Hepatocyte (in vitro differentiated cells): Measurements from ENCODE around the gene KNSTRN. TPM values are rescaled to one million over a fixed set of nuclear protein-coding genes. Genes with fewer than 3 reads are reported as not detected.

ENCODE experiments used
- DNase-seq: peaks from one replicate; pipeline ENCODE4 v3.0.0-alpha.2; 2016; ENCODE audit warnings: low spot score
- H2AFZ ChIP-seq: fragments of 200-600 bp; sonication (generic); 2 replicates; pipeline ENCODE4 v1.6.0; 2016; ENCODE audit warnings: antibody characterized with exemption, mild to moderate bottlenecking
- H3K27ac ChIP-seq: fragments of 200-600 bp; sonication (generic); 2 replicates; pipeline ENCODE4 v1.5.1; 2016; ENCODE audit warnings: mild to moderate bottlenecking
- H3K27me3 ChIP-seq: fragments of 200-600 bp; sonication (generic); 2 replicates; pipeline ENCODE4 v1.6.1; 2016
- H3K36me3 ChIP-seq: fragments of 200-600 bp; sonication (generic); replicated peaks from 2 replicates; pipeline ENCODE4 v1.5.1; 2016; ENCODE audit warnings: low read depth; ENCODE audit not compliant: insufficient read depth
- H3K4me1 ChIP-seq: fragments of 200-600 bp; sonication (generic); 2 replicates; pipeline ENCODE4 v1.5.1; 2016; ENCODE audit warnings: mild to moderate bottlenecking, moderate library complexity; ENCODE audit not compliant: insufficient read depth
- H3K4me2 ChIP-seq: fragments of 200-600 bp; sonication (generic); 2 replicates; pipeline ENCODE4 v1.6.0; 2016
- H3K4me3 ChIP-seq: fragments of 200-600 bp; sonication (generic); 2 replicates; pipeline ENCODE4 v1.5.1; 2016; ENCODE audit warnings: mild to moderate bottlenecking
- H3K79me2 ChIP-seq: fragments of 200-600 bp; sonication (generic); 2 replicates; pipeline ENCODE4 v1.6.0; 2017; ENCODE audit warnings: mild to moderate bottlenecking
- H3K9me2 ChIP-seq: fragments of 200-600 bp; sonication (generic); replicated peaks from 2 replicates; pipeline ENCODE4 v1.6.0; 2017; ENCODE audit warnings: mild to moderate bottlenecking; ENCODE audit not compliant: insufficient read depth
- H3K9me3 ChIP-seq: fragments of 200-600 bp; sonication (generic); 2 replicates; pipeline ENCODE4 v1.5.1; 2016; ENCODE audit warnings: low read depth, mild to moderate bottlenecking
- H4K20me1 ChIP-seq: fragments of 200-600 bp; sonication (generic); 2 replicates; pipeline ENCODE4 v1.6.0; 2016; ENCODE audit warnings: mild to moderate bottlenecking; ENCODE audit not compliant: insufficient read depth, poor library complexity, severe bottlenecking
- EZH2 ChIP-seq: fragments of 200-600 bp; sonication (generic); IDR thresholded peaks from 2 replicates; pipeline ENCODE4 v1.6.1; 2016; ENCODE audit warnings: antibody characterized with exemption, mild to moderate bottlenecking, borderline replicate concordance
- EZH2phosphoT487 ChIP-seq: fragments of 200-600 bp; sonication (generic); IDR thresholded peaks from one replicate; pipeline ENCODE4 v1.6.1; 2018; ENCODE audit warnings: antibody characterized with exemption, mild to moderate bottlenecking, low read depth, moderate library complexity; ENCODE audit not compliant: unreplicated experiment, severe bottlenecking
- WGBS: methylation state at CpG from one replicate; pipeline ENCODE4 v1.1.6; 2016; ENCODE audit warnings: low lambda C conversion rate; ENCODE audit errors: missing lambda C conversion rate; 5-methylcytosine and 5-hydroxymethylcytosine counted together
- polyA plus RNA-seq: library from polyadenylated mRNA; unstranded; fragments of >200 nt; fragmentation: Nextera tagmentation; extraction: Ambion mirVana; gene quantifications from 2 replicates; pipeline ENCODE4 v1.2.1, GENCODE V29; 2016
- total RNA-seq: library from RNA; depleted of rRNA; stranded (reverse); fragments of >200 nt; gene quantifications from 2 replicates; pipeline ENCODE4 v1.2.3, GENCODE V29; 2014
- TF ChIP-seq, protein P1 (sequence below): fragments of 200-600 bp; sonication (generic); IDR thresholded peaks from 2 replicates; pipeline ENCODE4 v1.5.1; 2016; ENCODE audit warnings: antibody characterized with exemption, mild to moderate bottlenecking; ENCODE audit not compliant: poor library complexity

The KNSTRN gene
- total and polyA plus RNA-seq, 2 experiments from 2014 or later, result 14.0 to 24.0 TPM

DNA sequence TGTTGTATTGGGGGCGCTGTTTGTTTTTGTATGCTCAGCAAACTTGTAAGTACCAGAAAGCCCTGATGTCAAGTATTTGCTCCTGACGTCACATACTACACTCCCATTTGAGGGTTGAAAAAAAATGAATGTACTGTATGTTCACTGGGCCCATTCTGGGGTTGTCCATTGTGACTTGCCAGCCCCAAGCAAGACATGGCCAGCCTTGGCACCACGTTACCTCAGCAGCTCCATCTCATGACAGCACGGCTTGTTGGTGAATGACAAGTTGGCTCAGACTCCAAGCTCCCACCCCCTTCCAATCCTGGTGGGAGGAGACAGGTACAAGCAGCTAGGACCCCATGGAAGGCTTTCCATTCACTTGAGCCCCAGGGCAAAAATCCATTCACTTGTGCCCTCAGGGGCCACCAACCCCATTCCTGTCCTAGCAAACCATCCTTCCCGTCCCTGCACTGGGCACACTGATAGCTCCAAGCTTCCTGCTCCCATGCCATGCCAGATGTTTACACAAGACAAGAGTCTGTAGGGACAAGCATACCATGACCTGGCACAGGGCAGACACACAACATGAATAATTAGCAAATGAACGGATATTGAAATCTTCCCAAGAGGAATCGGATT, 30.1 kb upstream of the KNSTRN start:
- TF ChIP-seq EZH2 (no peak), EZH2phosphoT487 (no peak)
- TF ChIP-seq, protein P1, sequence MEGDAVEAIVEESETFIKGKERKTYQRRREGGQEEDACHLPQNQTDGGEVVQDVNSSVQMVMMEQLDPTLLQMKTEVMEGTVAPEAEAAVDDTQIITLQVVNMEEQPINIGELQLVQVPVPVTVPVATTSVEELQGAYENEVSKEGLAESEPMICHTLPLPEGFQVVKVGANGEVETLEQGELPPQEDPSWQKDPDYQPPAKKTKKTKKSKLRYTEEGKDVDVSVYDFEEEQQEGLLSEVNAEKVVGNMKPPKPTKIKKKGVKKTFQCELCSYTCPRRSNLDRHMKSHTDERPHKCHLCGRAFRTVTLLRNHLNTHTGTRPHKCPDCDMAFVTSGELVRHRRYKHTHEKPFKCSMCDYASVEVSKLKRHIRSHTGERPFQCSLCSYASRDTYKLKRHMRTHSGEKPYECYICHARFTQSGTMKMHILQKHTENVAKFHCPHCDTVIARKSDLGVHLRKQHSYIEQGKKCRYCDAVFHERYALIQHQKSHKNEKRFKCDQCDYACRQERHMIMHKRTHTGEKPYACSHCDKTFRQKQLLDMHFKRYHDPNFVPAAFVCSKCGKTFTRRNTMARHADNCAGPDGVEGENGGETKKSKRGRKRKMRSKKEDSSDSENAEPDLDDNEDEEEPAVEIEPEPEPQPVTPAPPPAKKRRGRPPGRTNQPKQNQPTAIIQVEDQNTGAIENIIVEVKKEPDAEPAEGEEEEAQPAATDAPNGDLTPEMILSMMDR, result no peak
- Histone ChIP-seq H3K36me3 (no peaks in the 10 kb centered on the region), H3K4me1 (peaks cover 33% of the 10 kb centered on the region), H3K4me3 (no peak overlapping the region), H3K79me2 (peaks cover 5% of the 10 kb centered on the region), H3K9me3 (no peaks in the 10 kb centered on the region), H3K27me3 (no peaks in the 10 kb centered on the region), H3K27ac (peak overlapping the region; percentile 63), H4K20me1 (no peaks in the 10 kb centered on the region), H3K9me2 (no peaks in the 10 kb centered on the region), H2AFZ (no peak overlapping the region), H3K4me2 (peak overlapping the region; percentile 67)
- DNase-seq, result no peak
- 88% methylated on average over 7 of the region's 7 CpGs for WGBS

DNA sequence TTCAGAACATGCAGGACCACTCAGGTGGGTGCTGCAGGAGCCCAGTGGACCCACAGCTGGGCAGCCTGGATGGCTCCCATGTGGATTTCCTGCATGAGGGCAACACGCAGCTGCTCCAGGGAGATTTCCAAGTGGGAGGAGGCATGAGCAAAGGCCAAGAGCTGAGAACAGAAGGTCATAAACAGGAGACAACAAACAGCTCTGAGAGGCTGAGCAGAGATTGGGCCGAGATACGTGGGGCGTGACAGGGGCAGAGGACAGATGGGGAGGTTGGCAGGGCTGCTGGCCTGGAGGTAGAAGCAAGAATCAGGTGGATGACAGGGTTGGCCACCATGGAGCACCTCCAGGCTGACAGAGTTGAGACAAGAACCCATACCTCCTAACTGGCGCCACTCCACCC, 28.8 kb upstream of the KNSTRN start:
- Histone ChIP-seq H3K4me2 (peak overlapping the region; percentile 67), H3K4me3 (no peak overlapping the region), H3K4me1 (peaks cover 26% of the 10 kb centered on the region), H3K27me3 (no peaks in the 10 kb centered on the region), H4K20me1 (no peaks in the 10 kb centered on the region), H3K27ac (peak overlapping the region; percentile 34), H3K9me3 (no peaks in the 10 kb centered on the region), H3K36me3 (no peaks in the 10 kb centered on the region), H3K9me2 (no peaks in the 10 kb centered on the region), H3K79me2 (peaks cover 5% of the 10 kb centered on the region), H2AFZ (no peak overlapping the region)
- no peak for TF ChIP-seq EZH2phosphoT487
- DNase-seq, result no peak
- WGBS, result 57% methylated on average over 5 of the region's 5 CpGs

DNA sequence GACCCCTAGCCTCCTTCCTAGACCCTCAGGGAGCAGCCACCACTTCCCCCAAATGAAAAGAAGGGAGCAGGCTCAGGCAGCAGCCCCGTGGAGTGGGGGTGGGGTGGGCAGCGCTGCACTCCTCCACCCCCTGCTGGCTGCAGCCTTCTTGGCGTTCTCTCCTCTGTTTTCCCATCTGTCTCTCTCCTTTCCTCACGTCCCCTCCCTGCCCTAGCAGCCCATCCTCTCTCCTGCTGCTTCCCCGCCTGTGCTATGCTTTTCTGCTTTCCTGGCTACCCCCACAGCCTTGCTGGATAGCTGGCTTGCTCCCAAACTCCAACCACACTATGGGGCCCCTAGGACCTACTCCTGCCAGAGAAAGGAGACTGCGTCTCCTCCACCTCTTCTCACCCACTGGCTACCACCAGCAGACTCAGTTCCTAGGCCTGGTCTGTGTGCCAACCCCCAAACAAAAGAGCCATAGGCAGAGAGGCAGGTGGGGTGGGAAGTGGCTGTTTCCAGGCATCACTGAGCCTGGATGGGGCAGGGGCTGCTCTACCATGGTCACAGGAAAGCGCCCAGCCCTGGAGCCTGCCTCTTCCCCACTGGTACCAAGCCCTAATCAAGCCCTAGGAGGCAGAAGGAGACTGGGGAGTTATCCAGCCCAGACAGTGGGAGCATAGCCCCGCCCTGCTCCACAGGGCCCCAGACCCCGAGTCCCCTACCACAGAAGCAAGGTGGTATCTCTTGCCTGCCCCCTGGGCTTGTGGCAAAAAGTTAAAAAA, 27.9 kb upstream of the KNSTRN start:
- Histone ChIP-seq H3K4me1 (peaks cover 23% of the 10 kb centered on the region), H3K36me3 (no peaks in the 10 kb centered on the region), H3K4me2 (peak overlapping the region; percentile 57), H3K27ac (peak overlapping the region; percentile 23), H3K27me3 (peaks cover 8% of the 10 kb centered on the region), H4K20me1 (no peaks in the 10 kb centered on the region), H3K4me3 (no peak overlapping the region), H3K79me2 (peaks cover 5% of the 10 kb centered on the region), H2AFZ (no peak overlapping the region), H3K9me2 (no peaks in the 10 kb centered on the region), H3K9me3 (no peaks in the 10 kb centered on the region)
- WGBS, result 22% methylated on average over 7 of the region's 9 CpGs
- TF ChIP-seq, protein P1, result peak; percentile 43
- no peak for TF ChIP-seq EZH2
- peak; percentile 72 for DNase-seq

DNA sequence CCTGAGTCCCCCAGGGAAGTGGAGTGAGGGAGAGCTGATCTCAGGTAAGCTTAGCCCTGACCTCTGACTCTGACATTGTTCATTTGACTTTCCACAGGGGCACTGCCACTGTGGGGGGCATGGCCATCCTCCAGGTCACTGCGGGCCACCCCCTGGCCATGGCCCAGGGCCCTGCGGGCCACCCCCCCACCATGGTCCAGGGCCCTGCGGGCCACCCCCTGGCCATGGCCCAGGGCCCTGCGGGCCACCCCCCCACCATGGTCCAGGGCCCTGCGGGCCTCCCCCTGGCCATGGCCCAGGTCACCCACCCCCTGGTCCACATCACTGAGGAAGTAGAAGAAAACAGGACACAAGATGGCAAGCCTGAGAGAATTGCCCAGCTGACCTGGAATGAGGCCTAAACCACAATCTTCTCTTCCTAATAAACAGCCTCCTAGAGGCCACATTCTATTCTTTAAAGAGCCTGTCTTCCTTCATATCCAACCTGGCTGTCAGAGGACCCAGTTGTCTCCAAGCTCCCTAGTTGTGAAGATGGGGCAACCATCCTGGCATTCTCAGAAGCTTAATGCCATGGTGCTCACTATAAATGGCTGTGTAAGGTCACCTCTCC, 26.4 kb upstream of the KNSTRN start:
- H3K4me2 ChIP-seq, result no peak overlapping the region
- H2AFZ ChIP-seq, result no peak overlapping the region
- no peaks in the 10 kb centered on the region for H3K36me3 ChIP-seq
- no peak overlapping the region for H3K27ac ChIP-seq
- no peaks in the 10 kb centered on the region for H3K9me2 ChIP-seq
- WGBS, result 95% methylated on average over 5 of the region's 5 CpGs
- peaks cover 5% of the 10 kb centered on the region for H3K79me2 ChIP-seq
- H3K9me3 ChIP-seq, result no peaks in the 10 kb centered on the region
- no peaks in the 10 kb centered on the region for H4K20me1 ChIP-seq
- no peak for TF ChIP-seq EZH2
- TF ChIP-seq EZH2phosphoT487, result no peak
- H3K27me3 ChIP-seq, result peaks cover 8% of the 10 kb centered on the region
- no peak overlapping the region for H3K4me3 ChIP-seq
- peaks cover 19% of the 10 kb centered on the region for H3K4me1 ChIP-seq
- no peak for DNase-seq
